HG02870 (cell line): ENCODE data around the gene NRG2.

Experiments used
- ATAC-seq: cut with Tn5 transposase; IDR thresholded peaks from one replicate; pipeline ENCODE4 v1.9.1; 2021; ENCODE audit warnings: mild to moderate bottlenecking, moderate library complexity; ENCODE audit not compliant: unreplicated experiment

Gene NRG2

GRCh38 chr5:139975306-139975705 is 67.8 kb downstream of the NRG2 start:
- no peak for ATAC-seq

GRCh38 chr5:139974661-139975060 is 68.4 kb downstream of the NRG2 start:
- no peak for ATAC-seq

- ATAC-seq, result no peak
Measured at GRCh38 chr5:139971202-139971725, 71.8 kb downstream of the NRG2 start.

GRCh38 chr5:139969318-139969717 is 73.8 kb downstream of the NRG2 start:
- ATAC-seq, result no peak

GRCh38 chr5:139968547-139969261 is 74.4 kb downstream of the NRG2 start:
- peak; percentile 87 for ATAC-seq

- no peak for ATAC-seq
Measured at GRCh38 chr5:139967353-139967752, 75.7 kb downstream of the NRG2 start.

- ATAC-seq, result no peak
Measured at GRCh38 chr5:139966856-139967255, 76.2 kb downstream of the NRG2 start.

- ATAC-seq, result no peak
Measured at GRCh38 chr5:139964994-139965565, 78.0 kb downstream of the NRG2 start.

GRCh38 chr5:139964266-139964993 is 78.7 kb downstream of the NRG2 start:
- no peak for ATAC-seq

- ATAC-seq, result no peak
Measured at GRCh38 chr5:139962445-139962844, 80.7 kb downstream of the NRG2 start.

- ATAC-seq, result peak; percentile 58
Measured at GRCh38 chr5:139961435-139962157, 81.5 kb downstream of the NRG2 start.

- ATAC-seq, result peak; percentile 78
Measured at GRCh38 chr5:139960723-139961383, 82.2 kb downstream of the NRG2 start.

GRCh38 chr5:139958432-139959148 is 84.5 kb downstream of the NRG2 start:
- ATAC-seq, result no peak

GRCh38 chr5:139956342-139956741 is 86.8 kb downstream of the NRG2 start:
- no peak for ATAC-seq

- no peak for ATAC-seq
Measured at GRCh38 chr5:139955616-139956273, 87.4 kb downstream of the NRG2 start.

GRCh38 chr5:139955053-139955605 is 88.0 kb downstream of the NRG2 start:
- ATAC-seq, result peak; percentile 87

- ATAC-seq, result no peak
Measured at GRCh38 chr5:139954462-139954861, 88.6 kb downstream of the NRG2 start.

- ATAC-seq, result no peak
Measured at GRCh38 chr5:139954022-139954421, 89.1 kb downstream of the NRG2 start.

- no peak for ATAC-seq
Measured at GRCh38 chr5:139952574-139952973, 90.5 kb downstream of the NRG2 start.
